Ectodermal cell (in vitro differentiated cells): ENCODE measurements around the gene BIK.
"Not testable (repeated sequence)": the region's sequence is repeated elsewhere in the genome, so short reads cannot be mapped to it uniquely, and the experiment has no call there.

Experiments used
- H3K27ac ChIP-seq: 2 replicates; pipeline ENCODE4 v1.7.0; 2013; ENCODE audit warnings: mild to moderate bottlenecking, low read depth, low read length; ENCODE audit not compliant: insufficient read depth, poor library complexity, severe bottlenecking
- H3K27me3 ChIP-seq: 2 replicates; pipeline ENCODE4 v1.7.0; 2013; ENCODE audit warnings: mild to moderate bottlenecking, low read length; ENCODE audit not compliant: insufficient read depth, control insufficient read depth, poor library complexity, severe bottlenecking
- H3K36me3 ChIP-seq: one replicate; pipeline ENCODE4 v1.7.0; 2013; ENCODE audit warnings: low read length; ENCODE audit not compliant: control insufficient read depth, insufficient read depth
- H3K4me1 ChIP-seq: one replicate; pipeline ENCODE4 v1.7.0; 2013; ENCODE audit warnings: low read length; ENCODE audit not compliant: control insufficient read depth, insufficient read depth
- H3K4me3 ChIP-seq: 2 replicates; pipeline ENCODE4 v1.7.0; 2013; ENCODE audit warnings: low read depth, low read length, control low read depth; ENCODE audit not compliant: insufficient read depth
- H3K9me3 ChIP-seq: 2 replicates; pipeline ENCODE4 v1.7.0; 2013; ENCODE audit warnings: mild to moderate bottlenecking, low read length, moderate library complexity; ENCODE audit not compliant: control insufficient read depth
- WGBS, 2 experiments: methylation state at CpG; one replicate each; pipeline ENCODE4 v1.1.7; 2013; ENCODE audit warnings: missing lambda C conversion rate in 2 of 2; 5-methylcytosine and 5-hydroxymethylcytosine counted together

Gene BIK

GRCh38 chr22:43104056-43104625, 6.4 kb upstream of the BIK start:
- peak overlapping the region; percentile 38 for H3K27ac ChIP-seq
- not testable (repeated sequence) for H3K9me3 ChIP-seq, H3K4me3 ChIP-seq, H3K27me3 ChIP-seq, H3K36me3 ChIP-seq
- peaks cover 10% of the 10 kb centered on the region for H3K4me1 ChIP-seq
- 66 to 72% methylated on average over 15 of the region's 15 CpGs for WGBS, 2 experiments

- WGBS, 2 experiments: 92 to 97% methylated on average over 3 of the region's 3 CpGs
- not testable (repeated sequence) for H3K27ac ChIP-seq, H3K4me3 ChIP-seq
These were observed 5.6 kb upstream of the BIK start for GRCh38 chr22:43104950-43105349.

GRCh38 chr22:43106302-43106701, 4.2 kb upstream of the BIK start:
- Histone ChIP-seq H3K27ac (no peak overlapping the region), H3K9me3 (no peaks in the 10 kb centered on the region), H3K27me3 (peaks cover 30% of the 10 kb centered on the region), H3K4me1 (peaks cover 10% of the 10 kb centered on the region), H3K4me3 (no peak overlapping the region), H3K36me3 (no peaks in the 10 kb centered on the region)
- 90 to 91% methylated on average over 8 of the region's 8 CpGs for WGBS, 2 experiments

More at GRCh38 chr22:43104950-43105349, 5.6 kb upstream of the BIK start:
- Histone ChIP-seq H3K4me1 (peaks cover 10% of the 10 kb centered on the region), H3K27me3 (peaks cover 17% of the 10 kb centered on the region)
- not testable (repeated sequence) for H3K36me3 ChIP-seq, H3K9me3 ChIP-seq

- WGBS, 2 experiments: 29 to 35% methylated on average over 5 of the region's 5 CpGs
- Histone ChIP-seq H3K4me1 (no peaks in the 10 kb centered on the region), H3K4me3 (no peak overlapping the region), H3K27ac (no peak overlapping the region), H3K27me3 (peaks cover 56% of the 10 kb centered on the region), H3K9me3 (no peaks in the 10 kb centered on the region), H3K36me3 (no peaks in the 10 kb centered on the region)
These were observed 1.0 kb upstream of the BIK start for GRCh38 chr22:43109511-43109910.

GRCh38 chr22:43109921-43110443, 568 bp upstream of the BIK start:
- Histone ChIP-seq H3K9me3 (no peaks in the 10 kb centered on the region), H3K4me3 (peak overlapping the region; percentile 44), H3K27ac (no peak overlapping the region), H3K27me3 (peaks cover 56% of the 10 kb centered on the region), H3K36me3 (no peaks in the 10 kb centered on the region), H3K4me1 (no peaks in the 10 kb centered on the region)
- 1% methylated on average over 32 of the region's 32 CpGs for WGBS, 2 experiments

GRCh38 chr22:43110927-43111623, 525 bp downstream of the BIK start:
- peak overlapping the region; percentile 44 for H3K4me3 ChIP-seq
- H3K27me3 ChIP-seq: peaks cover 56% of the 10 kb centered on the region
- H3K4me1 ChIP-seq: no peaks in the 10 kb centered on the region
- WGBS, 2 experiments: 2 to 3% methylated on average over 86 of the region's 86 CpGs
- H3K27ac ChIP-seq: no peak overlapping the region
- H3K36me3 ChIP-seq: no peaks in the 10 kb centered on the region
- no peaks in the 10 kb centered on the region for H3K9me3 ChIP-seq

- no peaks in the 10 kb centered on the region for H3K36me3 ChIP-seq
- H3K27ac ChIP-seq: no peak overlapping the region
- no peak overlapping the region for H3K4me3 ChIP-seq
- peaks cover 52% of the 10 kb centered on the region for H3K27me3 ChIP-seq
- H3K4me1 ChIP-seq: peaks cover 8% of the 10 kb centered on the region
- no peaks in the 10 kb centered on the region for H3K9me3 ChIP-seq
- 86 to 89% methylated on average over 13 of the region's 13 CpGs for WGBS, 2 experiments
These were observed 3.1 kb downstream of the BIK start for GRCh38 chr22:43113526-43114251.

- H3K27ac ChIP-seq: no peak overlapping the region
- peaks cover 10% of the 10 kb centered on the region for H3K4me1 ChIP-seq
- peaks cover 39% of the 10 kb centered on the region for H3K27me3 ChIP-seq
- no peaks in the 10 kb centered on the region for H3K36me3 ChIP-seq
- no peaks in the 10 kb centered on the region for H3K9me3 ChIP-seq
- H3K4me3 ChIP-seq: no peak overlapping the region
- WGBS, 2 experiments: 81 to 82% methylated on average over 5 of the region's 5 CpGs
These were observed 4.4 kb downstream of the BIK start for GRCh38 chr22:43114958-43115357.

GRCh38 chr22:43116932-43117331, 6.4 kb downstream of the BIK start:
- no peak overlapping the region for H3K27ac ChIP-seq
- 95 to 96% methylated on average over 7 of the region's 7 CpGs for WGBS, 2 experiments
- no peak overlapping the region for H3K4me3 ChIP-seq
- peaks cover 19% of the 10 kb centered on the region for H3K27me3 ChIP-seq
- no peaks in the 10 kb centered on the region for H3K9me3 ChIP-seq
- H3K36me3 ChIP-seq: no peaks in the 10 kb centered on the region
- peaks cover 10% of the 10 kb centered on the region for H3K4me1 ChIP-seq
